Uterus (tissue), 4 donors: ENCODE results near the gene SF3A2. TPM values are rescaled to one million over a fixed set of nuclear protein-coding genes. Genes with fewer than 3 reads are reported as not detected.

ENCODE experiments used
- DNase-seq, 2 donors: peaks; one replicate each; pipeline ENCODE4 v3.0.0-alpha.2; 2019 to 2020
- H3K27ac ChIP-seq, 2 donors: fragments of 200-600 bp; sonication (generic); 1 replicate in 1 of 2; 2 replicates in 1 of 2; pipeline ENCODE4 v1.5.1; 2016 to 2018
- H3K27me3 ChIP-seq, 2 donors: fragments of 200-600 bp; sonication (generic); one replicate each; pipeline ENCODE4 v1.5.1; 2018 to 2019; ENCODE audit warnings: control low read depth in 1 of 2
- H3K36me3 ChIP-seq, 2 donors: fragments of 200-600 bp; sonication (generic); one replicate each; pipeline ENCODE4 v1.5.1; 2019; ENCODE audit warnings: control low read depth in 1 of 2
- H3K4me1 ChIP-seq, 2 donors: fragments of 200-600 bp; sonication (generic); one replicate each; pipeline ENCODE4 v1.5.1; 2018 to 2019; ENCODE audit warnings: control low read depth in 1 of 2
- H3K4me3 ChIP-seq, 2 donors: fragments of 200-600 bp; sonication (generic); 1 replicate in 1 of 2; 2 replicates in 1 of 2; pipeline ENCODE4 v1.5.1; 2018 to 2019; ENCODE audit warnings: mild to moderate bottlenecking in 1 of 2
- H3K9me3 ChIP-seq, 2 donors: fragments of 200-600 bp; sonication (generic); one replicate each; pipeline ENCODE4 v1.5.1; 2019; ENCODE audit warnings: control low read depth in 1 of 2
- POLR2A ChIP-seq, 2 donors: fragments of 450-650 bp; IDR thresholded peaks; one replicate each; pipeline ENCODE4 v1.6.1; 2016; ENCODE audit warnings: antibody characterized with exemption in 2 of 2, mild to moderate bottlenecking in 1 of 2, moderate library complexity in 1 of 2
- intact Hi-C: fragments of 100-400 bp; cut with DNase I; formaldehyde crosslinking; loops from one replicate; pipeline ENCODE4 v1.15.1; 2023; ENCODE audit warnings: low total_unique reads
- total RNA-seq, 4 donors: library from RNA; depleted of rRNA in 3 of 4; stranded (reverse); fragments of >200 nt in 3 of 4; gene quantifications; one replicate each; pipeline versions ENCODE4 v1.1.0 to v1.2.4, GENCODE V29; 2014 to 2023
- TF ChIP-seq, protein P1 (sequence below), 4 experiments: fragments of 200-600 bp in 2 of 4; fragments of 450-650 bp in 2 of 4; sonication (generic) in 2 of 4; IDR thresholded peaks; one replicate each; pipeline ENCODE4 v1.5.1; 2016 to 2019; ENCODE audit warnings: antibody characterized with exemption in 4 of 4, mild to moderate bottlenecking in 2 of 4, moderate library complexity in 1 of 4
- donor health status: DM: yes; HTN: yes; CAD: no.

The SF3A2 gene
- total RNA-seq, 4 donors from 2014 or later, result 33.2 to 107 (median 50.6) TPM

DNA sequence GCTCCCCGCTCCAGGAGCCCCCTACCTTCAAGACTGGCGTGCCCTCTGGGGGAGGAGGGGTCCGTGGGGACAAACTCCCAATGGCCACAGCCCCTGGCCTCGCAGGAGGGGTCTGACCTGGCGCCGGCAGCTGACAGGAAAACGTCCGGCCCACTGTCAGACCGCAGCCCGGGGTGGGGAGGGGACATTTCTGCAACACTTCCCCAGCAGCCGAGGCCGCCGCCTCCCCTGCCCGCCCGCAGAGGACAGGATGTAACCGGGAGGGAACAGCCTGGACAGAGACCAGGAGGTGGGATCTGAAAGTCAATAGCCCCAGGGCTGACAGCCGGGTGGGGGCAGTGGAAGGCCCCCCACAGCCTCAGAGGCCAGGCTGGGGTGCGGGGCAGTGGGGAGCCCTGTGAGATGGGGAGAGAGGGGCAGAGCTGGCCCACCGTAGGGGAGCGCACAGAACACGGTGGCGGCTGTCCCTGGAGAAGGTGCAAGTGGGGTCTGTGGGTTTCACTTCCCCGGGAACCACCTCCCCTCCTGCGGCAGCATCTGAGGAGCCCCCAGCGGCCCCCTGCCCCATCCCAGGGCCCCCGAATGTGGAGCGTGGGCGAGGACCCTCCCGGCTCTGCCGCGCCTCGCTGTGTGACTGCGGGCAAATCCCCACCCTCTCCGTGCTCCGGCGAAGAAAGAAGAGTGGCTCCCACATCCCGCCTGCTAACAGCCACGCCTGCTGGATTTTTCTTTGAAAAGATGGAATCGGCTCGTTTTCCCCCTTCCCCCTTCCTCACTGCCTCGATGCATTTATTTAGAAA lies 45.6 kb downstream of the SF3A2 start, which contains the start of gene PEAK3:
TSS of gene PEAK3 (minus strand) at position 114 of the 800 bp plus-strand sequence. CDS start 1,244 bp downstream, outside the sequence.
- no peaks in the 10 kb centered on the region for H3K36me3 ChIP-seq
- intact Hi-C loops, result no loop called here
- TF ChIP-seq POLR2A (IDR thresholded peaks at IDR 0.05), result no peak
- TF ChIP-seq, protein P1, sequence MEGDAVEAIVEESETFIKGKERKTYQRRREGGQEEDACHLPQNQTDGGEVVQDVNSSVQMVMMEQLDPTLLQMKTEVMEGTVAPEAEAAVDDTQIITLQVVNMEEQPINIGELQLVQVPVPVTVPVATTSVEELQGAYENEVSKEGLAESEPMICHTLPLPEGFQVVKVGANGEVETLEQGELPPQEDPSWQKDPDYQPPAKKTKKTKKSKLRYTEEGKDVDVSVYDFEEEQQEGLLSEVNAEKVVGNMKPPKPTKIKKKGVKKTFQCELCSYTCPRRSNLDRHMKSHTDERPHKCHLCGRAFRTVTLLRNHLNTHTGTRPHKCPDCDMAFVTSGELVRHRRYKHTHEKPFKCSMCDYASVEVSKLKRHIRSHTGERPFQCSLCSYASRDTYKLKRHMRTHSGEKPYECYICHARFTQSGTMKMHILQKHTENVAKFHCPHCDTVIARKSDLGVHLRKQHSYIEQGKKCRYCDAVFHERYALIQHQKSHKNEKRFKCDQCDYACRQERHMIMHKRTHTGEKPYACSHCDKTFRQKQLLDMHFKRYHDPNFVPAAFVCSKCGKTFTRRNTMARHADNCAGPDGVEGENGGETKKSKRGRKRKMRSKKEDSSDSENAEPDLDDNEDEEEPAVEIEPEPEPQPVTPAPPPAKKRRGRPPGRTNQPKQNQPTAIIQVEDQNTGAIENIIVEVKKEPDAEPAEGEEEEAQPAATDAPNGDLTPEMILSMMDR (IDR thresholded peaks at IDR 0.05), result no peak
- no peak within 1 kb of the TSS for H3K27ac ChIP-seq
- H3K27me3 ChIP-seq, result no peaks in the 10 kb centered on the region
- no peaks in the 10 kb centered on the region for H3K9me3 ChIP-seq
- peaks cover 0 to 13% of the 10 kb centered on the region in 2 donors for H3K4me1 ChIP-seq
- DNase-seq, result peak; percentile 49 to 51
- H3K4me3 ChIP-seq, result peak within 1 kb of the TSS in 1 of 2 donors; percentile 23

- peaks cover 0 to 13% of the 10 kb centered on the region in 2 donors for H3K4me1 ChIP-seq
- no peak for DNase-seq
- TF ChIP-seq POLR2A (IDR thresholded peaks at IDR 0.05), result no peak
- TF ChIP-seq, protein P1 (IDR thresholded peaks at IDR 0.05), result no peak
- H3K27me3 ChIP-seq, result no peaks in the 10 kb centered on the region
- H3K36me3 ChIP-seq, result no peaks in the 10 kb centered on the region
- no peak overlapping the region for H3K4me3 ChIP-seq
- H3K27ac ChIP-seq, result no peak overlapping the region
- no peaks in the 10 kb centered on the region for H3K9me3 ChIP-seq
- intact Hi-C loops, result no loop called here
Measured at GRCh38 chr19:2282862-2283237, 46.2 kb downstream of the SF3A2 start.

DNA sequence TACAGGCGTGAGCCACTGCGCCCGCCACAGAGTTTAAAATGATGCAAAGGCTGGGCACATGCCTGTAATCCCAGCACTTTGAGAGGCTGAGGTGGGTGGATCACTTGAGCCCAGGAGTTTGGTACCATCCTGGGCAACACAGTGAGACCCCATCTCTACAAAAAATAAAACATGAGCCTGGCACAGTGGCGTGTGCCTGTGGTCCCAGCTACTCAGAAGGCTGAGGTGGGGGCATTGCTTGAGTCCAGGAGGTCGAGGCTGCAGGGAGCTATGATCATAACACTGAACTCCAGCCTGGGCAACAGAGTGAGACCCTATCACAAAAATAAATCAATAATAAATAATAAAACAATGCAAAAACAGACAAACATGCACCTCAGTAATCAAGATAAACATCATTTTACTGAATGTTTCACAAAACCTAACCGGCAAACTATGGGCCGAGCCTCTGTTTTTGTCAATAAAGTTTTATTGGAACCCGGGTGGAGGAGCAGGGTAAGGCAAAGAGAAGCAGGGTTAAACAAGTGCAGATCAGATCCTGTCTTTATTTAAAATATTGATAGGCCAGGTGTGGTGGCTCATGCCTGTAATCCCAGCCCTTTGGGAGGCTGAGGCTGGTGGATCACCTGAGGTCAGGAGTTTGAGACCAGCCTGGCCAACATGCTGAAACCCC lies 47.3 kb downstream of the SF3A2 start:
- H3K36me3 ChIP-seq, result no peaks in the 10 kb centered on the region
- H3K27ac ChIP-seq, result no peak overlapping the region
- no peak for DNase-seq
- intact Hi-C loops, result no loop called here
- no peaks in the 10 kb centered on the region for H3K9me3 ChIP-seq
- TF ChIP-seq, protein P1 (IDR thresholded peaks at IDR 0.05), result no peak
- no peak for TF ChIP-seq POLR2A (IDR thresholded peaks at IDR 0.05)
- no peaks in the 10 kb centered on the region for H3K27me3 ChIP-seq
- H3K4me3 ChIP-seq, result no peak overlapping the region
- peaks cover 0 to 13% of the 10 kb centered on the region in 2 donors for H3K4me1 ChIP-seq

GRCh38 chr19:2286402-2287140 lies 49.9 kb downstream of the SF3A2 start:
- peaks cover 0 to 26% of the 10 kb centered on the region in 2 donors for H3K4me1 ChIP-seq
- DNase-seq, result no peak
- no peaks in the 10 kb centered on the region for H3K36me3 ChIP-seq
- intact Hi-C loops, result no loop called here
- no peaks in the 10 kb centered on the region for H3K9me3 ChIP-seq
- H3K4me3 ChIP-seq, result no peak overlapping the region
- peaks cover 6 to 11% of the 10 kb centered on the region in 2 donors for H3K27me3 ChIP-seq
- TF ChIP-seq, protein P1 (IDR thresholded peaks at IDR 0.05), result no peak
- no peak for TF ChIP-seq POLR2A (IDR thresholded peaks at IDR 0.05)
- no peak overlapping the region for H3K27ac ChIP-seq
